ENCODE results near the gene TRAPPC12.

- TF ChIP-seq CTCF (IDR thresholded peaks at IDR 0.05) (no peak), POLR2A (IDR thresholded peaks at IDR 0.05) (no peak), POLR2AphosphoS5 (IDR thresholded peaks at IDR 0.05) (no peak)
Measured at GRCh38 chr2:3503483-3503882, 124.0 kb downstream of the TRAPPC12 start.

All from transverse colon (tissue), 4 donors.